ENCODE results near the gene CMIP.

The CMIP gene

DNA sequence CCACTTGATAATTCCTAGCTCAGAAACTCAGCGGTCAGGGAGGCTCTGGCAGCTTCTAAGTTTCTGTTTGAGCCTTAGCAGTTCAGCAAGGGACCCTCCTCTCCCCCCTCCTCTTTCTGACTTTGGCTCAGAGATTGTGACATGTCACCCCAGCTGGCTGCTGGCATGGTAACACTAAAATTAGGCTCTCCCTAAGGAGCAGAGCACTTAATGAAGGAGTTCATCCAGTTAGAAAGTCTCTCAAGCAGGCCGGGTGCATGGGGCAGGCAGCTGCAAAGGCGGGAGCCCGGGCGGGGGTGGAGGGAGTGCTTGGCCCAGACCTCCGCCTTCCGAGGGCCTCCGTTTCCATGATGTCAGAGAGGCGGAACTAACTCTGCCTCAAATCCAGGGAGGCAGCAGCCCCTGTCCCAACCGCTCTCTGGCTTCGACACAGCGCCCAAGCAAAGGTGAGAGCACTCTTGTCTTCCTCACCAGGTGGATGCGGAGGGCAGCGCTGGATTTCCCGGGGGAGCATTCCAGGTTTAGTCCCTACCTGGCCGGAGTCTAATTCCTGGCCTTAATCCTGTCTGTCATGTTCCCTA is 206.5 kb downstream of the CMIP start:
- Histone ChIP-seq H3K27me3 (ENCODE audit: control insufficient read depth in 2 of 2, insufficient read depth in 2 of 2, low read length in 2 of 2) (no peaks in the 10 kb centered on the region), H3K4me1 (ENCODE audit: control insufficient read depth in 2 of 2, insufficient read depth in 2 of 2, low read length in 2 of 2) (peaks cover 4 to 6% of the 10 kb centered on the region in 2 donors), H3K27ac (ENCODE audit: low read depth in 2 of 2, low read length in 2 of 2) (peak overlapping the region; percentile 65 to 70), H3K4me3 (ENCODE audit: low read length in 2 of 2) (peak overlapping the region in 1 of 2 donors; percentile 53), H3K9ac (ENCODE audit: low read depth in 1 of 2, low read length in 2 of 2) (peak overlapping the region in 1 of 2 donors; percentile 37), H3K36me3 (ENCODE audit: control insufficient read depth in 2 of 2, insufficient read depth in 2 of 2, low read length in 2 of 2) (peaks cover 12 to 19% of the 10 kb centered on the region in 2 donors), H3K9me3 (ENCODE audit: control insufficient read depth in 2 of 2, low read length in 2 of 2) (no peaks in the 10 kb centered on the region)

DNA sequence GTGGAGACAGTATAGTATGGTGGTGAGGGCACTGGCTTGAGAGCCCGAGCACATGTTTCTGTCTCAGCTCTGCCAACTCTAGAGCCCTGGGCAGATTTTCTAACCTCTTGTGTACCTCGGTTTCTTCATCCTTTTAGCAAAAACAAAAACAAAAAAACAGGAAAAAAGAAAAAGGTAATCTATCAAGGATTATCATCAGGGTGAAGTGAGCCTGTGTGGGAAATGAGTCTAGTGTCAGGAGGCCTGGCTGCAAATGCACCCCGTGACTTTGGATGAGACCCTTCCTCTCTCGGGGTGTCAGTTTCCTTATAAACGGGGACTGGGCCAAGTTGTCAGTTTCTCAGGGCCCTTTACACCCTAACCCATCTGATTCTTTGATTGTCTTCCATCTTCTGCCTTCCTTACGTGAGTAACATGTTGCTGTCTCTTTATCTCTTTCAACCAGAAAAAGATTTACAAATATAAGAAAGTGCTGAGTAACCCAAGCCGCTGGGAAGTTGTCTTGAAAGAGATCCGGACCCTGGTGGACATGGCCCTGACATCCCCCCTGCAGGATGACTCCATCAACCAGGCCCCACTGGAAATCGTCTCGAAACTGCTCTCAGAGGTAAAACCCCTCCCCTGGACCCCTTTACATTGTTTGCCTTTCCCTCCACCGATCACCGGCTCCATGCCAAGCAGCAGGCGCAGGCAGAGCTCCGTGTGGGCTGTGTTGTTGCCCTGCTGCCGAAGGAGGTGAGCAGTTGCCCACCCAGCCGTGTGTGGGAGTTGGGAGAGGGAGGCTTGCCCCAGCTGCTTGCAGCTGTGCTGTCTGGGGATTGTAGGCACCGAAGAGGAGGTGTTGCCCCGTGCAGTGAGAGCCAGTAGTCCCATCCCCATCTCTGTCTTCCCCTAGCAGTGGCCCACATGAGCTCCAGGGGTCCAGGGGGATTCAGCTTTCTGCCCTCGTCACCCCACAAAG is 207.4 kb downstream of the CMIP start:
- Histone ChIP-seq H3K9ac (ENCODE audit: low read depth in 1 of 2, low read length in 2 of 2) (peak overlapping the region; percentile 37 to 43), H3K27me3 (ENCODE audit: control insufficient read depth in 2 of 2, insufficient read depth in 2 of 2, low read length in 2 of 2) (no peaks in the 10 kb centered on the region), H3K4me1 (ENCODE audit: control insufficient read depth in 2 of 2, insufficient read depth in 2 of 2, low read length in 2 of 2) (peaks cover 4 to 6% of the 10 kb centered on the region in 2 donors), H3K9me3 (ENCODE audit: control insufficient read depth in 2 of 2, low read length in 2 of 2) (no peaks in the 10 kb centered on the region), H3K4me3 (ENCODE audit: low read length in 2 of 2) (peak overlapping the region; percentile 42 to 53), H3K27ac (ENCODE audit: low read depth in 2 of 2, low read length in 2 of 2) (peak overlapping the region; percentile 65 to 70), H3K36me3 (ENCODE audit: control insufficient read depth in 2 of 2, insufficient read depth in 2 of 2, low read length in 2 of 2) (peaks cover 14 to 19% of the 10 kb centered on the region in 2 donors)

DNA sequence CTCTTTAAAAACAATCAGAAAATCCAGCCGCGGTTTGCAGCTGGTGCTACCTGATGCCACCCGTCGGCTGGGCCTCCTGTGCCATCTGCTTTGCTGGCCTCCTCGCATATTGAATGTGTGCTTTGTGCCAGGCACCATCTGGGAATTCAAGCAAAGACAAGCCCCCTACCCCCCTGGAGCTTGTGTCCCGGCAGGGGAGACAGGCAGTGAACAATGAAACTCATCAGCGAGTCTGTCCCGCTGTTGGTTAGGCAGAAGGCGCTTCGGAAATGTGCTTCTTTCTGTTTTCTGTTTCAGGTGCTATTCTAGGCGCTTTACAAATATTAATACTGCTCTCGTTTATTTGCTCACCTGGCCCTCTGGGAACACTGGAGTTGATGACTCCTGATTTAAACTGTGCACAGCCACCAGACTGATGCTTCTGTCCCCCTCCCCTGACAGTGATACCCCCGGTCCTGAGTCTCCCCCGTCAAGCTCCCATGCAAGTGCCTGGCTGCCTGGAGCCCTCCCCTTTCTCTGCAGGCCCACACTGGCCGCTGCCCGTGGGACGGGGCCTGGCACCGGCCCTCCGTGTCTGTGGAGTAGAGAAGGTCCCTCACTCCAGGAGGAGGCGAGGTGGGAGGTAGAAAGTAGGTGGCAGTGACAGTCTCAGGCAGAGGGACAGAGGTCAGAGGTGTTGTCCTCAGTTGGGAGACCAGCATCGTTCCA is 208.3 kb downstream of the CMIP start:
- H3K9ac ChIP-seq (ENCODE audit: low read depth in 1 of 2, low read length in 2 of 2): peak overlapping the region; percentile 37 to 43
- peaks cover 14 to 25% of the 10 kb centered on the region in 2 donors for H3K36me3 ChIP-seq (ENCODE audit: control insufficient read depth in 2 of 2, insufficient read depth in 2 of 2, low read length in 2 of 2)
- H3K27ac ChIP-seq (ENCODE audit: low read depth in 2 of 2, low read length in 2 of 2): peak overlapping the region; percentile 62 to 70
- H3K4me1 ChIP-seq (ENCODE audit: control insufficient read depth in 2 of 2, insufficient read depth in 2 of 2, low read length in 2 of 2): peaks cover 4 to 6% of the 10 kb centered on the region in 2 donors
- H3K27me3 ChIP-seq (ENCODE audit: control insufficient read depth in 2 of 2, insufficient read depth in 2 of 2, low read length in 2 of 2): no peaks in the 10 kb centered on the region
- H3K9me3 ChIP-seq (ENCODE audit: control insufficient read depth in 2 of 2, low read length in 2 of 2): no peaks in the 10 kb centered on the region
- H3K4me3 ChIP-seq (ENCODE audit: low read length in 2 of 2): peak overlapping the region; percentile 42 to 53

DNA sequence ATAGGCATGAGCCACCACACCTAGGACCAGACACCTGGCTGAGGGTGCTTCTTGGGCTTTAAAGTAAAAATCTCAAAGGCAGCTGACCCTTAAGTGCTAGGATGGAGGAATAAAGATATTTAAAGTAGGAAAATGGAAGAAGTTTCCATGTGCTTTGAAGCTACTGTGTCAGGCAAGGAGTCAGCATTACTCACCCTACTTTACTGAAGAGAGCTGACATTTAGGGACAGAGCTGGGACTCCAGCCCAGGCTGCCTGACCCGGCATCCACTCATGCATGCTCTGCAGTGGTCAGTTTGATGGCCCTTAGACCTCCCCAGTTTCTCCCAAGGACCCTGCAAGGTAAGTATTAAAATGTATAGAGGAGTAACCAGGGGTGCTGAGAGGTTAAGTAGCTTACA is 209.7 kb downstream of the CMIP start:
- Histone ChIP-seq H3K9me3 (ENCODE audit: control insufficient read depth in 2 of 2, low read length in 2 of 2) (no peaks in the 10 kb centered on the region), H3K4me1 (ENCODE audit: control insufficient read depth in 2 of 2, insufficient read depth in 2 of 2, low read length in 2 of 2) (peaks cover 0 to 4% of the 10 kb centered on the region in 2 donors), H3K4me3 (ENCODE audit: low read length in 2 of 2) (no peak overlapping the region), H3K27ac (ENCODE audit: low read depth in 2 of 2, low read length in 2 of 2) (no peak overlapping the region), H3K9ac (ENCODE audit: low read depth in 1 of 2, low read length in 2 of 2) (peak overlapping the region in 1 of 2 donors; percentile 23), H3K36me3 (ENCODE audit: control insufficient read depth in 2 of 2, insufficient read depth in 2 of 2, low read length in 2 of 2) (peaks cover 26 to 38% of the 10 kb centered on the region in 2 donors), H3K27me3 (ENCODE audit: control insufficient read depth in 2 of 2, insufficient read depth in 2 of 2, low read length in 2 of 2) (no peaks in the 10 kb centered on the region)

DNA sequence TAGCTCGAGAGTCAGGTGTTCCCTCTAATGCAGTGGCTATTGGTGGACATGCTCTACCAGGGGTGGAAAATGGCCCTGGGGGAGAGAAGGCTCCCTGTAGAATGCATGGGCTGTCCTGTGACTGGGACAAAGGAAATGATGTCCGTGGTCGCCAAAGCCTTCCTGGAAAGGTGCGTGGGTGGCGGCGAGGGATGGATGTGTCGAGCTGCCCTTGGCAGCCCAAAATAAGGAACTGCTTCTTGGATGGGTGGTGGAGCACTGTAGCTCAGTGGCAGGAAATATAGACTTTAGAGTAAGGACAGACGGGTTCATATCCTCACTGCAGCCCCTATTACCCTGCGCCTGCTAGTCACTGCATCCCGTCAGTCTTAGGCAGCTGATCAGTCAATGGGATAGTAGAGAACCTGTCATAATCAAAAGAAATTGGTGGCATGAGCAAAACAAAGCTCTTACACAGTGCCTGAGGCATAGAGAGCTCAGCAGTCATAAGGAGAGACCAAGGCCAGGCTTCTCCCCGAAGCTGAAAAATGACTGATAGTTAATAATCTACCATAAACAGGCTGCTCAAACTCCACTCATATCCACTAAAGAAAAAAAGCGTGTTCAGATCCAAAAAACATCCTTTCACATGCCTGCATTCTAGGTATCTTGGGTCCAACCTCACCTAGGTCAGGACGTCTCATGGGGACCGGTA is 211.0 kb downstream of the CMIP start:
- Histone ChIP-seq H3K27me3 (ENCODE audit: control insufficient read depth in 2 of 2, insufficient read depth in 2 of 2, low read length in 2 of 2) (no peaks in the 10 kb centered on the region), H3K4me3 (ENCODE audit: low read length in 2 of 2) (no peak overlapping the region), H3K9me3 (ENCODE audit: control insufficient read depth in 2 of 2, low read length in 2 of 2) (no peaks in the 10 kb centered on the region), H3K9ac (ENCODE audit: low read depth in 1 of 2, low read length in 2 of 2) (no peak overlapping the region), H3K4me1 (ENCODE audit: control insufficient read depth in 2 of 2, insufficient read depth in 2 of 2, low read length in 2 of 2) (peaks cover 0 to 3% of the 10 kb centered on the region in 2 donors), H3K36me3 (ENCODE audit: control insufficient read depth in 2 of 2, insufficient read depth in 2 of 2, low read length in 2 of 2) (peaks cover 32 to 41% of the 10 kb centered on the region in 2 donors), H3K27ac (ENCODE audit: low read depth in 2 of 2, low read length in 2 of 2) (no peak overlapping the region)

DNA sequence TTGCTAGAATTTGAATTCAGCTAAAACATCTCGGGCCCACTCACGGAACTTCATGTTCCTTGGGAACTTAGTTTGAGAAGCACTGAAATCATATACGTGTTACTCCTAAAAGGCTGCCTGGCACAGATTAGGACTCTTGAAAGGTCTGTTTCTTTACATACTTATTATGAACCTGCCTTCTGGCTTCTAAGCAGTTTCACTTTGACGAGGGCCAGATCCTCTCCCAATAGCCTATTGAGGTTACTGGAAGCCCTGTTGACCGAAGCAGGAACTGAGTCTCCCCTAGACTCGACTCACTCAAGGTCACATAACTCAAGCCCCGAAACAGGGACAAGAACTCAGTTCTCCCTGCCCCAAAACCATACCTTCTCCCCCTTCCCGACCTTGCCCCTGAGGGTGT is 212.6 kb downstream of the CMIP start:
- Histone ChIP-seq H3K9ac (ENCODE audit: low read depth in 1 of 2, low read length in 2 of 2) (peak overlapping the region in 1 of 2 donors; percentile 39), H3K36me3 (ENCODE audit: control insufficient read depth in 2 of 2, insufficient read depth in 2 of 2, low read length in 2 of 2) (peaks cover 40 to 55% of the 10 kb centered on the region in 2 donors), H3K27me3 (ENCODE audit: control insufficient read depth in 2 of 2, insufficient read depth in 2 of 2, low read length in 2 of 2) (no peaks in the 10 kb centered on the region), H3K27ac (ENCODE audit: low read depth in 2 of 2, low read length in 2 of 2) (peak overlapping the region; percentile 19 to 39), H3K4me3 (ENCODE audit: low read length in 2 of 2) (no peak overlapping the region), H3K4me1 (ENCODE audit: control insufficient read depth in 2 of 2, insufficient read depth in 2 of 2, low read length in 2 of 2) (no peaks in the 10 kb centered on the region), H3K9me3 (ENCODE audit: control insufficient read depth in 2 of 2, low read length in 2 of 2) (no peaks in the 10 kb centered on the region)

DNA sequence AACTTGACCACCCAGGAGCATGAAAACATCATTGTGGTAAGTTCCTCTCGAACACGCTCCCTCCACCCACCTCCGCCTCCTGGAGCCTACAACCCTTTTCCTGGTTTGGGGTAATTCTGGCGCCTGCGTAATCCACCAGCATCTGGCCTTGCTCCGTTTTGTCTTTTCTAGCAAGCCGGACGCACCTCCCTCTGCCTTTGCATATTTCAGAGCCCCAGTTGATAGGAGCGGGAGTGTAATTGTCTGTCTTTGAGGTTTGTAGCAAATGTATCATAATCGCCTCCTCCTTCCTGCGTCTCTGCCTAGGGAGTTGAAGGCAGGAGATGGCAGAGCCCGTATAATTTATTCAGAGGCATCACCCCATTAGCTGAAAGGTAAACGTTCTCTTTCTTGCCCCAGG is 213.2 kb downstream of the CMIP start:
- Histone ChIP-seq H3K9ac (ENCODE audit: low read depth in 1 of 2, low read length in 2 of 2) (no peak overlapping the region), H3K27me3 (ENCODE audit: control insufficient read depth in 2 of 2, insufficient read depth in 2 of 2, low read length in 2 of 2) (no peaks in the 10 kb centered on the region), H3K4me1 (ENCODE audit: control insufficient read depth in 2 of 2, insufficient read depth in 2 of 2, low read length in 2 of 2) (no peaks in the 10 kb centered on the region), H3K4me3 (ENCODE audit: low read length in 2 of 2) (no peak overlapping the region), H3K27ac (ENCODE audit: low read depth in 2 of 2, low read length in 2 of 2) (peak overlapping the region in 1 of 2 donors; percentile 39), H3K36me3 (ENCODE audit: control insufficient read depth in 2 of 2, insufficient read depth in 2 of 2, low read length in 2 of 2) (peaks cover 45 to 56% of the 10 kb centered on the region in 2 donors), H3K9me3 (ENCODE audit: control insufficient read depth in 2 of 2, low read length in 2 of 2) (no peaks in the 10 kb centered on the region)

DNA sequence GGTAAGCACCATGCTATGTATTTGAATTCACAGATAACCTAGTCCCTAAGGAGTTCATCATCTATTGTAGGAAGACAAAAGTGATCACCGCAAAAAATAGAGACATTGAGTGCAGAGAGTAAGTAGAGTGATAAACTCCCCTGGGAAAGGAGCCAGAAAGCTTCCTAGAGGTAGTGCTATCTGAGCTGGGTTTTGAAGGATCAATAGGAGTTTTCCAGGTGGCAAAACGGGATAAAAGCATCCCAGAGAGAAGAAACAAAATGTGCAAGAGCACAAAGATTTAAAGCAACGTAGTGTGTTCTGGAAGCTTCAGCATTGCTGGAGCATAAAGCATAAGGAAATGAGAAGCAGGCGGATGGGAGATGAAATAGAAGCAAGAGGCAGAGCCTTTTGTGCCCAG is 213.8 kb downstream of the CMIP start:
- no peaks in the 10 kb centered on the region for H3K9me3 ChIP-seq (ENCODE audit: control insufficient read depth in 2 of 2, low read length in 2 of 2)
- peaks cover 50% of the 10 kb centered on the region in 2 donors for H3K36me3 ChIP-seq (ENCODE audit: control insufficient read depth in 2 of 2, insufficient read depth in 2 of 2, low read length in 2 of 2)
- no peaks in the 10 kb centered on the region for H3K27me3 ChIP-seq (ENCODE audit: control insufficient read depth in 2 of 2, insufficient read depth in 2 of 2, low read length in 2 of 2)
- H3K9ac ChIP-seq (ENCODE audit: low read depth in 1 of 2, low read length in 2 of 2): no peak overlapping the region
- no peaks in the 10 kb centered on the region for H3K4me1 ChIP-seq (ENCODE audit: control insufficient read depth in 2 of 2, insufficient read depth in 2 of 2, low read length in 2 of 2)
- H3K4me3 ChIP-seq (ENCODE audit: low read length in 2 of 2): no peak overlapping the region
- no peak overlapping the region for H3K27ac ChIP-seq (ENCODE audit: low read depth in 2 of 2, low read length in 2 of 2)

DNA sequence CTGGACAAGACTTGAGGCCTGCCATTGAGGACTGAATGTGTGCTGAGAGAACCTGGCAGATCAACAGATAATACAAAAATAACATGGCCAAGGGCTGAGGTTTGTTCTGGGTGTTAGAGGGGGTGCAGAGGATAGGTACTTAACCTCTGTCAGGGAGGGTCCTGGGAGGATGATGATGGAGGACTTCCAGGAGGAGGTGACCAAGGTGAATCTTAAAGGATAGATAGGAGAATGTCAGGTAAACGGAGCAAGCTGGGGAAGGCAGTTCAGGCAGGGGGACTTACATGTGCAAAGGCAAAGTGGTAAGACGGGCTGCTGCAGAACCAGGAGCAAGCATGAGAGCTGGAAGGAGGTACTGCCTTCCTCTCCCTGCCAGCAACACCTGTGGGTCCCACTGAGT is 214.6 kb downstream of the CMIP start:
- Histone ChIP-seq H3K27me3 (ENCODE audit: control insufficient read depth in 2 of 2, insufficient read depth in 2 of 2, low read length in 2 of 2) (no peaks in the 10 kb centered on the region), H3K9me3 (ENCODE audit: control insufficient read depth in 2 of 2, low read length in 2 of 2) (no peaks in the 10 kb centered on the region), H3K36me3 (ENCODE audit: control insufficient read depth in 2 of 2, insufficient read depth in 2 of 2, low read length in 2 of 2) (peaks cover 52 to 56% of the 10 kb centered on the region in 2 donors), H3K4me3 (ENCODE audit: low read length in 2 of 2) (no peak overlapping the region), H3K9ac (ENCODE audit: low read depth in 1 of 2, low read length in 2 of 2) (no peak overlapping the region), H3K4me1 (ENCODE audit: control insufficient read depth in 2 of 2, insufficient read depth in 2 of 2, low read length in 2 of 2) (no peaks in the 10 kb centered on the region), H3K27ac (ENCODE audit: low read depth in 2 of 2, low read length in 2 of 2) (no peak overlapping the region)

All from mucosa of rectum (tissue), 2 donors.